ENCODE data around the gene TPRA1.

DNA sequence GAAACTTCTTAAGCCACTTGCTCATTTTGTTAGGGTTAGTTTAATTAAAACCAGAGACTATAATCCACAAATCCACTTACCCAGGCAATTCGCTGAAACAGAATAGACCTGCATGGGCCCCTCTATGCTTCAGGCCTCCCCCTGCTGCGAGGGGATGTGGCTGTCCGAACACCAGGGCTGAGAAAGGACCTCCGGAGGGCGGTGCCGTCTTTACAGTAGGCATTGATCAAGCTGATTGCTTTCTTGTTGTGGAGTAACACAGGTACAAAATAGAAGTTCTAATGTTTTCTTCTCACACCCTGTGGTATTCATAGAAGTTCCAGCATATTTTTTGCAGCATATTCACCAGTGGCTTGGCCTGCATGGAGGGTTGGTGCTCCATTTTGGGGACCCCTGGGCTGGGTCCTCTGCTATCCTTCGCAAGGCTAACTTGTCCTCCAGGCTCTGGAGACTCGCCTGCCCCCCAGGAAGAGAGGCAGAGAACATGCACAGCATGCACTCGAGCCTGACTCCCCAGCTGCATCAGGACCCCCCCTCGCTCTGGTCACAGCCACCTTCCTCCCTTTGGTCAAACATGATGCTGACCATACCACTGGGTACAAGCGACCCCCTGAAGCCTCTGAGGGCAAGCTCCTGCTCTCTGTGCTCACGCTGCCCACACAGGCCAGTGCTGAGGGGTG, 55.3 kb downstream of the TPRA1 start:
- TF ChIP-seq, protein P1, sequence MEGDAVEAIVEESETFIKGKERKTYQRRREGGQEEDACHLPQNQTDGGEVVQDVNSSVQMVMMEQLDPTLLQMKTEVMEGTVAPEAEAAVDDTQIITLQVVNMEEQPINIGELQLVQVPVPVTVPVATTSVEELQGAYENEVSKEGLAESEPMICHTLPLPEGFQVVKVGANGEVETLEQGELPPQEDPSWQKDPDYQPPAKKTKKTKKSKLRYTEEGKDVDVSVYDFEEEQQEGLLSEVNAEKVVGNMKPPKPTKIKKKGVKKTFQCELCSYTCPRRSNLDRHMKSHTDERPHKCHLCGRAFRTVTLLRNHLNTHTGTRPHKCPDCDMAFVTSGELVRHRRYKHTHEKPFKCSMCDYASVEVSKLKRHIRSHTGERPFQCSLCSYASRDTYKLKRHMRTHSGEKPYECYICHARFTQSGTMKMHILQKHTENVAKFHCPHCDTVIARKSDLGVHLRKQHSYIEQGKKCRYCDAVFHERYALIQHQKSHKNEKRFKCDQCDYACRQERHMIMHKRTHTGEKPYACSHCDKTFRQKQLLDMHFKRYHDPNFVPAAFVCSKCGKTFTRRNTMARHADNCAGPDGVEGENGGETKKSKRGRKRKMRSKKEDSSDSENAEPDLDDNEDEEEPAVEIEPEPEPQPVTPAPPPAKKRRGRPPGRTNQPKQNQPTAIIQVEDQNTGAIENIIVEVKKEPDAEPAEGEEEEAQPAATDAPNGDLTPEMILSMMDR (IDR thresholded peaks at IDR 0.05), result no peak
- TF ChIP-seq POLR2A (IDR thresholded peaks at IDR 0.05) (no peak), POLR2AphosphoS5 (IDR thresholded peaks at IDR 0.05; ENCODE audit: insufficient read depth in 1 of 2, low read depth in 1 of 2) (no peak)
